ENCODE data around the gene SEC22A. TPM values are rescaled to one million over a fixed set of nuclear protein-coding genes. Genes with fewer than 3 reads are reported as not detected.

The SEC22A gene
- total and polyA plus RNA-seq, 10 of the 15 experiments (the other 5 are each of a cell fraction or from before 2014, with no cell fraction given): 19.3 to 70.3 (median 36.7) TPM

GRCh38 chr3:123310741-123311140, 109.0 kb downstream of the SEC22A start (continued):
- TF ChIP-seq MLLT1 (IDR thresholded peaks at IDR 0.05): no peak
- no peak for TF ChIP-seq ZNF592 (IDR thresholded peaks at IDR 0.05)
- no peak for TF ChIP-seq IRF4 (IDR thresholded peaks at IDR 0.05; ENCODE audit: low read depth, low read length)
- no peak for TF ChIP-seq GATAD2B (conservative IDR thresholded peaks at IDR 0.05; ENCODE audit: low read depth)
- TF ChIP-seq ZNF622 (IDR thresholded peaks at IDR 0.05): no peak
- TF ChIP-seq NR2F1 (conservative IDR thresholded peaks at IDR 0.05): no peak
- no peak for TF ChIP-seq ZSCAN29 (IDR thresholded peaks at IDR 0.05)

- BruUV-seq (replicated peaks): no TSS peak
- Histone ChIP-seq H3K4me2 (ENCODE audit: control insufficient read depth, insufficient read depth) (no peak overlapping the region), H3K9me3 (replicated peaks; ENCODE audit: control insufficient read depth, insufficient read depth, low read length) (no peaks in the 10 kb centered on the region), H3K79me2 (ENCODE audit: control insufficient read depth, insufficient read depth, low read length) (no peaks in the 10 kb centered on the region), H3K27me3 (replicated peaks in 1 of 2; ENCODE audit: control insufficient read depth in 2 of 2, insufficient read depth in 2 of 2, low read length in 1 of 2) (peaks cover 0 to 3% of the 10 kb centered on the region in 2 experiments; a peak in 2 of 4 replicates), H4K20me1 (ENCODE audit: control insufficient read depth, insufficient read depth) (no peaks in the 10 kb centered on the region), H3K9ac (ENCODE audit: control insufficient read depth, insufficient read depth, low read length) (no peak overlapping the region), H3K27ac (ENCODE audit: control insufficient read depth, insufficient read depth) (no peak overlapping the region), H3K4me3 (no peak overlapping the region), H2AFZ (ENCODE audit: control insufficient read depth, low read depth, low read length) (no peak overlapping the region), H3K4me1 (ENCODE audit: control insufficient read depth, insufficient read depth, low read length) (no peaks in the 10 kb centered on the region), H3K36me3 (ENCODE audit: control insufficient read depth in 2 of 2, insufficient read depth in 2 of 2, low read length in 1 of 2) (no peaks in the 10 kb centered on the region)
- in situ Hi-C loops (cut with MboI): no loop called here
- CTCF ChIA-PET: no interaction called here
- no peak for ATAC-seq
- no peak for DNase-seq (ENCODE audit: low read depth, low spot score)
- POLR2A ChIA-PET: no interaction called here
- FAIRE-seq: no peak
- RAD21 ChIA-PET (ENCODE audit: unreplicated experiment): no interaction called here
- intact Hi-C loops (cut with micrococcal nuclease; ENCODE audit: unreplicated experiment): no loop called here
- SMC1A ChIA-PET (ENCODE audit: uncharacterized antibody, unreplicated experiment): no interaction called here
- 32% methylated on average over 9 of the region's 9 CpGs for WGBS (ENCODE audit: insufficient coverage, insufficient replicate concordance, low lambda C conversion rate, missing lambda C conversion rate)
- TF ChIP-seq CHD1 (IDR thresholded peaks at IDR 0.05; ENCODE audit: low read depth, low read length) (no peak), RELB (IDR thresholded peaks at IDR 0.05; ENCODE audit: low read depth) (no peak), PML (IDR thresholded peaks at IDR 0.05; ENCODE audit: low read length) (no peak), ZNF274 (IDR thresholded peaks at IDR 0.05; ENCODE audit: insufficient read depth, insufficient read length) (no peak), CUX1 (IDR thresholded peaks at IDR 0.05; ENCODE audit: insufficient replicate concordance, low read depth, low read length) (no peak)
Measured at GRCh38 chr3:123311201-123311600, 109.5 kb downstream of the SEC22A start.

All from GM12878 (cell line).